DMS 273 (cell line): ENCODE results near the gene FUT8.

Experiments used
- DNase-seq: peaks from one replicate; lab custom pipeline; 2025; ENCODE audit not compliant: unreplicated experiment; lab: John Stamatoyannopoulos, UW

Gene FUT8

DNA sequence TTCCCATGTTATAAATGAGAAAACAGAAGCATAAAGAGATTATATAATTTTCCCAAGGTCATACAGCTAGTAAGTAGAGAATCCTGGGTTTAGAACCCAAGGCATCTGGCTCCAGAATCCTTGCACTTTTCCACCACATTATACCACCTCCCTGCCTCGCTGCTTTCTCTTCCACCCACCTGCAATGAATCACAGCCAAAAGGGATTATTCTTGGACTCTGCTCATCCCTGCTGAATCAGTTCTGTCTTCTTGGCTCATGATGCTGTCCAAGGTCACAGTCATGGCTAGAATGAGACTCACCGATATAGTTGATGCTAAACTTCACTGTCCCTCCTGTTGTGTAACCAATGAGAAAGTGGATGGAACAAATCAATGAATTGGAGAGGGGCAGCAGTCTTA is 356.6 kb downstream of the FUT8 start:
- DNase-seq: no peak

DNA sequence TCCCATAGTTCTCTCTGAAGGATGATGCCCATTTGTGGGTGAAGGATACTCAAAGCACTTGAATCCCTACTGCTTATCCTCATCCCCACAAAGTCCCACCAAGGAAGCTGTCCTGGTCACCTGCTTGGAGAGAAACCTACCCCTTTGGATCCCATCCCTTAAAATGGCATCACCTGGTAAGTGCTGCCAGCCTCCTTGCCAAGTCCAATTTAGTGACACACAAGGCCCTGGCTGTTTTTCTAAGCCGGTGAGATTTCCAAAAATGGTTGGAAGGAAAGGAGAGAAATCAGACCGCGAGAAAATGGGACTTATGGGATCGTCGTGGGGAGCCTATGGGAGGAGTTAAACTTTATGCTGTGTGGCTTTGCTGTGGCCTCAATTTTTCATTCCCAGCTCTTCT is 358.2 kb downstream of the FUT8 start:
- DNase-seq: no peak

DNA sequence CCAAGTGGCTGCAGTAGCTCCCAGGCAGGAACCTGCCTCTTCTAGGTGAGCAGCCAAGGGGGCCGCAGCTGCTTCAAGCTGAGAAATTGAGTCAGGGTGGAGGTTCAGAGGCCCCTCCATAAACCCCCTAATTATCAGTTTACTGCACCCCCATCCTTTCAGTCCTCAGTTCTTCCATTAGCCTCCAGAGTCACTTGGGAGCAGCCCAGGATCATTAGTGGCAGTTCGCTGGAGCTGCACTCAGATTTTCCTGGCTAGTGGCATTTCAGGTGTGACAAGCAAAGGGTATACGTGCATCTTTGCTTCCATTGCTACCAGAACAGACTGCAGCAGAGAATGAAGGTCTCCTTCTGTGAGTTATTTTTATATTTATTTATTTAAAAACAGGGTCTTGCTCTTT is 358.7 kb downstream of the FUT8 start:
- no peak for DNase-seq

DNA sequence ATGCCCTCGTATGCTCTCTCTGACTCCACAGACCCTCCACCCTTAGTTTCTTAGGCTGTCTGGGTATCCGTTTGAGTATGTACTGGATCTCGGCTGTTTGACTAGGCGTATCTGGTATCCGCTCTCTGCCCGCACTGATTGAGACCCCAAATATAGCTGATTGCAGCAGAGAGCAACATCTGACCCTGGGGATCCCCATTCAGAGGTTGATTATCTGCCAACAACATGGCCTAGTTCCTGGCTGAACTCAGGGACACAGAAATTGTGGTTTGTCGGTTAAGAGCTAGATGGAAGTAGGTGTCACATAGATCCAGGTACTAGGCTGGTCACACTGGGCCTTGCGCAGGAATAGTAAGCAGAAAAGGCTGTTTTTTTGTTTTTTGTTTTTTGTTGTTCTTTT is 359.9 kb downstream of the FUT8 start:
- no peak for DNase-seq

DNA sequence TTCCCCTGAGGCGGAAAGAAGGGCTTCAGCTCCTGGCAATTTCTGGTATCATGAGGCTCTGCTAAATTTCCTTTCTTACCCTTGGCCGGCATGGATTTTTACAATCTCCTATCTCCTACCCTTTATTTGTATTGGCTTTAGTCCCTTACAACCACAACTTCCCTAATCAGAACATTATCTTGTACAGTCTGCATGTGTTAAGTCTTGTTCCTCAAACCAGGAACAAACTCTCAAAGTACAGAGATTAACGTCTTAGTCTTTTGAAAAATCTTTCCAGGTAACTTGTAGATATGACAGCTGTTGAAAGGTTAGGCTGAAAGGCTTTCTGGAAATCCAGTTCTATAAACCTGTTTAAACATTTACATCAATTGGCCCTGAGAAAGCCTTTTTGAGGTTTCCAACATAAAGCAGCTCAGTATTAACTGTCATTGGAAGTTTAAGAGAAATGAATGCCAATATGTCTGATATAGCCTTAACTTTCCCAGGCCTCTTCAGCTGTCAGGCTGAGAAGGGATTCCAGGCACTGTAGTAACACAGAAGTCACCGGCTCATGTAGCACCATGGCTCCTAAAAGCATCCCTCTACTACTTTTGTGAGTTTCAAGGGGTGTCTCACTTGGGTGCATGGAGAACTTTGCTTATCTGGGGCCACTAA is 360.5 kb downstream of the FUT8 start:
- no peak for DNase-seq

DNA sequence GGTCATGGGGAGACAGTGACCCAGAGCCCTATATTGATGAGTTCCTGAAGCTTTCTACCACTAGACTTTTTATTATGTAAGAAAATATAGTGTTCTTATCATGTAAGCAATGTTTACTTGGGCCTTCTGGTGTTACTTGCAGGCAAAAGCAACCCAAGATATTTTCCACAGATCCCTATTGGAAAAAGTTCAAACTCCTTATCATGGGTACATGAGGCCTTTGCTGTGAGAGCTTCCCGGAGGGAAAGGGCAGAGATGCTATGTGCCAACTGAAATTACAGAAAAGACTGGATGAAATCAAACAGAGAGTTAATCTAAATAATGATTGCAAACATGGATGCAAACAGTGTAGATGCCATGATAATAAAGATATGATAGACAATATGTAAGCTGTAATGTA is 361.5 kb downstream of the FUT8 start:
- DNase-seq: no peak

DNA sequence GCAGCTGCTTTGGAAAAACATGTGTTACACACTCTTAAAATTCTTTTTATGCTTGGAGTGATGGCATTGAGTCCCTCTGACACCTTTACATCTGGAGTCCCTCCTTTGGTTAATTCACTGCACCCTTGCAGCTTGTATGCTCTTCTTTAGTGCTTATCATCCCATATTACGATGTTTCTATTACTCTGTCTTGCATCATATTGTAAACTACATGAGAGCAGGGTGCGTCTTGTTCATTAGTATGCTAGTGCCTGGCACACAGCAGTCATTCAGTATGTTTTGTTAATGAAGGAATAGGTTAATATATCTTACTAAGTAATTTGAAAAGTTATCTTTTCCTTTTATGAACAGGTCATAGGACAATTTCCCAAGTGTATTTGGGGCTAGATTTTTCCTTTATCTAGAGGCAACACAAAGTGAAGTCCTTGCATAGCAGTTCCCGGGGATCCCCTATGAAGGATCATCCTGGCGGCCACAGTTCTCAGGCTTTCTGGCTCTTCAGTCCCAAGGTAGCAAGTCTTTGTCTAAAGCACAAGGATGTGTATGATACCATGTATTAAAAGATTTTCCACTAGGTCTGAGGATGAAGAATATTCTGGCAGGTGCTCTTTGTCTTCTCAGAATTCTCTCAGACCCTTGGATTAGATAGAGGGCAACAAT is 363.8 kb downstream of the FUT8 start:
- DNase-seq: no peak

DNA sequence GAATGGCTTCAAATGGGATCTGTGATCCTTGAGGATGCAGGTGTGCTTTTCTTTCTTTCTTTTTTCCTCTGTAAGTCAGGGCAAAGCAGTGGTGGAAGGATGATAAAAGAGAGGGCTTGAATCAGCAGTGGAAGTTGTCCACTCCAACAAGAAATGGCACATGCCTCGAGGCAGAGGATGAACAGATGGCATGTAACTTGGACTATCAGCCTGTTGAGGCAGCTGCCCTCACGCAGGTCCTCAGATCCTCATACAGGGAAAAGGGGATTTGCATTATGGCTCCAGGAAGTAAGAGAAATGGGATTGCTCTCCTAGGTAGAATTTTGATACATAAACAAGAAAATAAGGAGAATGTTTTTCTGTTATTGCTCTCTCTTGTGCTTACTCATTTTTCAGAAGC is 368.0 kb downstream of the FUT8 start:
- peak; percentile 62 for DNase-seq

DNA sequence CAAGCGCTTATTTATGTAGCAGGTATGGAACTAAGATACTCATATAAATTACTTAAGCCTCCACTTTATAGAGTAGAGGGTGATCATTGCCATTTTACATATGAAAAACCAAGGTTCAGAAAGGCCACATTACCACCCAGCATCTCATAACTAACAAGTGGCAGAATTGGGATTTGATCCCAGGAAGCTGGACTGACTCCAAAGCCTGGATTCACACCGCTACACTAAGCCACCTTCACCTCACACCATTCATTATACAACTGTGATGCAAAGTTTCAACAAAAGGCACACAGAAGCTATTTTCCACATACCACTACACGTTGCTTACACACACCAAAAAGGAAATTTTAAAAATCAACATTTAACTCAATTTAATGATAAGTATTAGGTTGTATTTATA is 370.6 kb downstream of the FUT8 start:
- DNase-seq: no peak

DNA sequence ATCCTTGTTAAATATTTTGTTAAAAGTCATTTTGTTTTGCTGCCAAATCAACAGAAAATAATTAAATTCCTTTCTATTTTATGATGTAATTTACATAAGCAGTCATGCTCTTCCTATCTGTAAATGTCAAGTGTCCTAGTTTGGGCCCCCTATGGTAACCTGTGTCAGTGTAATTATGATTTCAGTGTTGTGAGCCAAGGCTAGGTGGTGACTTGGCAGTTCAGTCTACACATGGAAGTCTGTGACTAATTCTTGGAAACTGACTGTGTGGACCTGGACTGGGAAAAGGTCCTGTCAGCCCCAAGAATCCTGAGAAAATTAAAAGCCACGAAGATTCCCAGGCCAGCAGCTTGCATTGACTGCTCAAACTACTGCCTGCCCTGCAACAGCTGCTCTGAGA is 371.0 kb downstream of the FUT8 start:
- DNase-seq: no peak

DNA sequence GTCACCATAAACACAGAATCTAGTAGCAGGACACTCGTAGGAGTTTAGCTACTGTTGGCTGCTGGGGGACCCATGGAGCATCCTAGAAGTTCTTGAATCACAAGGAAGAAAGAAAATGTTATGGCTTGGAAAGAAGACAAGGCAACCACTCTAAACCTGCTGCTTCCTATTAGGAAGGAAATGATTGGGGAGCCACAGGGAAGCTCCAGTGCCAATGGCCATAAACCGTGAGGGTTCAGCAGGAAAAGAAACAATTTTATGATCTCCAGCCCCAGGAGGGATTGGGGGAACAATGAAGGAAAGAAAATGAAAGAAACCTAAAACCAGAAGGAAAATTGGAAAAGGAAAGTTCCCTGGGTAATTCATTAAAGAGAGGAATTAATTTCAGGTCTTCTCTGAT is 372.0 kb downstream of the FUT8 start:
- no peak for DNase-seq

DNA sequence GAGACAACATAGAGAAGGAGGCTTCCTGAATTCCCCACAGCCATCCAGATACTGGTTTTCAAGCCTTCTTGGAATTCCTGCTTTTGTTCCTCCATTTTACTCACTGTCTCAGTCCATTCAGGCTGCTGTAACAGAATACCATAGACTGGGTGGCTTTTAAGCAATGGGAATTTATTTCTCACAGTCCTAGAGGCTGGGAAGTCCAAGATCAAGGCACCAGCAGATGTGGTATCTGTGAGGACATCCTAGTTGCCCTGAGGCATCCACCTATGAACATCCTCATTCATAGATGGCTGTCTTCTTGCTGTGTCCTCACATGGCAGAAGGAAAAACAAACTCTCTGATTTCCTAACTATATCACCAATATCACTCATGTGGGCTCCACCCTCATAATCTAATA is 374.9 kb downstream of the FUT8 start:
- DNase-seq: no peak

DNA sequence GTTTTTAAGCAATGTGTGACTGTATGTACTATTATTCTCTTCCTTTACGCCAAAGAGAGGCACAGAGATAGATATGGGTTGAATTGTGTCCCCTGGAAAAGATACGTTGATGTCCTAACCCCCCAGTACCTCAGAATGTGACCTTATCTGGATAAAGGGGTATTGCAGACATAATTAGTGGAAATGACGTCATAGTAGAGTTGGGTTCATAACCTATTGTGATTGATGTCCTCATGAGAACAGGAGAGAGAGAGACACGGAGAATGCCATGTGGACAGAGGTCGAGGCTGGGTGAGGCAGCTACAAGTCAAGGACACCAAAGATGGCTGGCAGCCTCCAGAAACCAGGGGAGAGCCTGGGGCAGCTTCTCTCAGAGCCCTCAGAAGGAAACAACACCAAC is 376.3 kb downstream of the FUT8 start:
- DNase-seq: peak; percentile 48

DNA sequence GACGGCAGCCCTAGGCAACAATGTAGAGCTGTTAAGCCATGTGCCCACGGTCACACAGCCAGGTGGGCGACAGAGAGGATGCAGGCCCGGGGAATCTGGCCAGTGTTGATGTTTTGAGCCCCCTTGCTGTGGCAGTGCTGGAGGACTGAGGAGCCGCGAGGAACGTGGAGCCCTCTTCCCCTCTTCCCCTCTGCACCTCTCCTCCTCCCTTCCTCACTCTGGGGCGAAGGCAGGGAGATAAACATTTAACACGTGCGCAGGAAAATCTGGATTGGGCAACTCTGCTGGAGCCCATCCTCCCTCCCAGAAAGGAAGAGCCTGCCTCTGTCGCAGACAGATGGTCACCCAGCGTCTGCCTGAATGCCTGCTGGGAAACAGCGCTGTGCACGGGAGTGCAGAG is 376.8 kb downstream of the FUT8 start:
- peak; percentile 91 for DNase-seq

DNA sequence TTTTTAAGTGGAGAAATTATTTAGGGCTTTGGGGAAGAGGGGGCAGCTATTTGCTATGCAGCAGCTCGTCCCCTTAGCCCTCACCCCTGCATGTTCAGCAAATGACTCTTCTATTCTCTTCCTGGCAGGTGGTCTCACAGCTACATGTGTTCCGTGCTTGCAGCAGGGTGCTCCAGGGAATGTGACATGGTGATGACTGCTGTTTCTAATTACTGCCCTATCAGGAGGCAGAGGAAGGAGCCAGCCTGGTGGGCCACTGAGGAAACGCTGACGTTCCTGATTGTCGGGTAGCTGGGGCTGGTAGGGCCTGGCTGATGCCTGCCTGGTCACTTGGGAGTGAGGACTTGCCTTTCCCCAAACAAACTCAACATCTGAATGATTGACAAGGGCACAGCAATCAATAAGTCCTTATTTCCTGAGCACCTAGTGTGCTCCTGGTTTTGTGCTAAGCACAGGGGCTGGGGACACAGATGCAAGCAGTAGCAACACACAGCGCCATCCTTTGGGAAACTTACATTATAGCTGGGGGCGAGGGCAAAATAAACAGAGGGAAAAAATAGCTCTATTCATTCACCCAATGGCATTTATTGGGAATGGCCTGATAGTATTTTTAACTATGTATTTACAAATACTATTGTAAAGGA is 377.8 kb downstream of the FUT8 start:
- peak; percentile 55 for DNase-seq

DNA sequence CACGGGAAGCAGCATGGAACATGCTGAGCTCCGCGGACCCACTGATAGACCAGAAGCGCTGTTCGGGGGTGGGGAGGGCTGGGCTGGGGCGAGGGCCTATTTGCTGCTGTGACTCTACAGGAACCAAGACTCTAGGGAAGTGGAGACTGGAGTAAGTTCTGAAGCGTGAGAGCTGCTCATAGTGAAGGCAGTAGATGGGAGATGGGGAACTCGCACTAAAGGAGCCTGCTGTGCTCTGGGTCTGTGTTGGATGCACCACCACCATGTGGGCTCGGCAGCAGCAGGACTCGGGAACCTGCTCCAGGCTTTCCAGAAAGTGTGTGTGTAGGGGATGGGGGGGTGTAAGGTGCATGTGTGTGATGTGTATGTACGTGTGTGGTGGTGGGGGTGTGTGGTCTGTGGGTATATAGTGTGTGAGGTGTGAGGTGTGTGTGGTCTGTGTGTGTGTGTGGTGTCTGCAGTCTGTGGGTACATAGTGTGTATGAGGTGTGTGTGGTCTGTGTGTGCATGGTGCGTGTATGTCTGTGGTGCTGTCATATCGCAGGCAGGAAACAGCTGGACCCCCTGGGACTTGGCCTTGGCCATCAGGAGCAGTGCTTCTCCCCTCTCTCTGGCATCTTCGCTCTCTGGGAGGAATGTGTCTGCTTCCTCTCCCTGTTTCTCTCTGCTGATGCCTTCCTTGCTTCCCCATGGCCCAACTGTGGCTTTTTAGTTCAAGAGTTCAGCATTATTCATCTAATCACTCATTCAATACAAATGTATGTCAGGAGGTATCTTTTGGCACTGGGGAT is 378.9 kb downstream of the FUT8 start:
- peak; percentile 25 for DNase-seq

DNA sequence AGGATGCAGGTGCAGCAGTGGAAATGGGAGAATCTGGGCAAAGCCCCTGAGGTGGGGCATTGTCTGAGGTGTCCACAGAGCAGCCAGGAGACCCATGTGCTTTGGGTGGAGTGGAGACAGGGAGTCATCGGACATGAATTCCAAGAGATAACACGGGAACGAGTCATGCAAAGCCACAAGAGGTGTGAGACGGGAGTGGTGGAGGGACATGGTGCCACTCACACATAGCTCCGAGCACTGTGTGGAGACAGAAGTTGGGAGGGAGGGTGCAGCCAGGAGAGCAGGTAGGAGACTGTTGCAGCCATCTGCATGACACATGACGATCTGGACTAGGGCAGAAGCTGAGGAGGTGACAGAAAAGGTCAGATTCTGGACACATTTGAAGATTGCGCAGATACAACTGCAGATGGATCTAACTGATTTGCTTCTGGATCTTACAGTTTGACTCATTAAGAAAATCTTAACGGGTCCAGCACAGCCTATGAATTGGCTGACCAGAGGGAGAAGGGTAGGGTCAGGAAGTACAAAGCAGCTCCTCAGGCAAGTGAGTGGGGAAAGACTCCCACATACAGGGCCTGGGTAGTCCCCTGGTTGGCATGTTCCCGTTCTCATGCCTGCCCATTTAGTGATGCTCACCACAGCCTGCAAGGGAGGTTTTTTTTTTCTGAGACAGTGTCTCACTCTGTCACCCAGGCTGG is 379.8 kb downstream of the FUT8 start:
- DNase-seq: no peak
